HG03432 (cell line): Measurements from ENCODE around the gene DHX58.

ENCODE experiments used
- ATAC-seq: cut with Tn5 transposase; IDR thresholded peaks from one replicate; pipeline ENCODE4 v1.9.1; 2021; ENCODE audit warnings: mild to moderate bottlenecking, moderate library complexity; ENCODE audit not compliant: unreplicated experiment

Gene DHX58

GRCh38 chr17:42130310-42130936, 17.9 kb upstream of the DHX58 start:
- no peak for ATAC-seq

DNA sequence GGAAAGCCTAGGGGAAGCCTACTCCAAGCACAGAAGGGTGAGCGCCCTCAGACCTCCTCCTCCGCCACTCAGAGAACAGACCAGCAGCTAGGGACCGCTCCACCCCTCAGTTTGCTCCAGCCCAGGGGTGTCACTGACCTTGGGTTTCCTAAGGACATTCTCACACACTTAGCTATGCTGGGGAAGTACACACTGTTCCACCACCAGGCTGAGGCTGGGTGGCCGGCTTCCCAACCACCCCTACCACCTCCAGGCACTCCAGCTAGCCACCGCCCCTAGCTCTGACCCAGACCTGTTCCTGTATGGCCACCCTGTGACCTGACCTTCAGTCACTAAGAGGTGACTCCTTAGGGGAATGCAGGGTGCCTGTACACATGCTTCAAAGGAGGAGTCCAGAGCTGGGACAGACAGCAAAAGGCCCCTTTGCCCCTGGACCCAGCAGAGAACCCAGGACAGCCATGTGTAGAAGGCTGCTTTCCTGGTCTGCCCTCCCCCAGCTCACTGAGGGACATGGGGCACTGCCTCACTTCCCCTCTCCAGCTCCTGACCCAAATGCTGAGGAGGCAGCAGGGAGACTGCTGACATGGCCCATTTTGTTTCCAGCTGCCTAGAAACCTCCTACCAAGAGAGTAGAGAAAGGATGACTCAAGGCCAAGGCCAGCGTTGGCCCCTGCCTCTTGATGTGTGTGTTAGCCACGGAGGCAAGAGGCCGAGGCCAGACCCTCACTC, 16.8 kb upstream of the DHX58 start:
- ATAC-seq: no peak

DNA sequence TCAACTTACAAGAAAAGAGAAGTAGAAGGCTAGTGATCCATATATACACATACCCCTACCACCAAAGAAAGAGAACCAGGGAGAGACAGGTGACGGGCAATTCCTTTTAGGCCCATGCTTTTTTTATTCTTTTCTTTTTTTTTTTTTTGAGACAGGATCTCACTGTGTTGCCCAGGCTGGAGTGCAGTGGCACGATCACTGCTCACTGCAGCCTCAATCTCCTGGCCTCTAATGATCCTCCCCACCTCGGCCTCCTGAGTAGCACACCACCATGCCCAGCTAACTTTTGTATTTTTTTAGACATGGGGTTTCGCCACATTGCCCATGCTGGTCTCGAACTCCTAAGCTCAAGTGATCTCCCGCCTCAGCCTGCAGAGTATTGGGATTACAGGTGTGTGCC, 14.9 kb upstream of the DHX58 start:
- ATAC-seq: no peak

DNA sequence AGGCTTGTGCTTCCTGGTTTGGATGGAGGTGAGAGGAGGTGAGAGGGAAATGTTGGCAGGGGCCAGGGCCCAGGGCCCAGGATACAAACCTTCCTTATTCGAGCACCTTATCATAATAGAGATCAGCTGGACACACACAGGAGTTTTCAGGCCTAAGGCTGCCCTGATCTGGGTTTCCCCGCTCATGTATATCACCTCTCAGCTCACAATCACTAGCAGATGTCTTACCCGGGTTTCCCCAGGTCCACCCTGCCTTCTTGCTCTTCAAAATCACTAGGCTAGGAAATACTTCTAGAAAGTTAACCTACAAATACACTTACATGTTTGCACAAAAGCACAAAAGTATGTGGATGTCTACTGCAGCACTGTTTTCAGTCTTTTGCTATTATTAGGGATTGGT, 14.3 kb upstream of the DHX58 start:
- ATAC-seq: no peak

- no peak for ATAC-seq
Measured at GRCh38 chr17:42125565-42125964, 13.1 kb upstream of the DHX58 start.

DNA sequence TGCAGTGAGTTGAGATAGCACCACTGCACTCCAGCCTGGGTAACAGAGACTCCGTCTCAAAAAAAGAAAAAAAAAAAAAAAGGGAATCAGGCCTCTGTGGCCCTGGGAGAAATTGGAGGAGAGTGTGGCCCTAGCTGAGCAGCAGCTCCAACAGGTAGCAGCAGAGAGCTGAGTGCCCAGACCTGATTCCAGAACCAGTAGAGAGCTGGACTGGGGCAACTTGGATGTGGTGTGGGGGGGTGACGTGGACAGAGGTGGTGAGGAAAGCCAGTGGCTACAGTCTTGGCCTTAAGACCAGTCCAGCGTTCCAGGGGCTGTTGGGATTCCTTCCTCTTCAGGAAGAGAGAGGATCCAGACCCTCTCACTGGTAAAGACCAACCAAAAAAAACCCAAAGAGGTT, 11.7 kb upstream of the DHX58 start:
- no peak for ATAC-seq

DNA sequence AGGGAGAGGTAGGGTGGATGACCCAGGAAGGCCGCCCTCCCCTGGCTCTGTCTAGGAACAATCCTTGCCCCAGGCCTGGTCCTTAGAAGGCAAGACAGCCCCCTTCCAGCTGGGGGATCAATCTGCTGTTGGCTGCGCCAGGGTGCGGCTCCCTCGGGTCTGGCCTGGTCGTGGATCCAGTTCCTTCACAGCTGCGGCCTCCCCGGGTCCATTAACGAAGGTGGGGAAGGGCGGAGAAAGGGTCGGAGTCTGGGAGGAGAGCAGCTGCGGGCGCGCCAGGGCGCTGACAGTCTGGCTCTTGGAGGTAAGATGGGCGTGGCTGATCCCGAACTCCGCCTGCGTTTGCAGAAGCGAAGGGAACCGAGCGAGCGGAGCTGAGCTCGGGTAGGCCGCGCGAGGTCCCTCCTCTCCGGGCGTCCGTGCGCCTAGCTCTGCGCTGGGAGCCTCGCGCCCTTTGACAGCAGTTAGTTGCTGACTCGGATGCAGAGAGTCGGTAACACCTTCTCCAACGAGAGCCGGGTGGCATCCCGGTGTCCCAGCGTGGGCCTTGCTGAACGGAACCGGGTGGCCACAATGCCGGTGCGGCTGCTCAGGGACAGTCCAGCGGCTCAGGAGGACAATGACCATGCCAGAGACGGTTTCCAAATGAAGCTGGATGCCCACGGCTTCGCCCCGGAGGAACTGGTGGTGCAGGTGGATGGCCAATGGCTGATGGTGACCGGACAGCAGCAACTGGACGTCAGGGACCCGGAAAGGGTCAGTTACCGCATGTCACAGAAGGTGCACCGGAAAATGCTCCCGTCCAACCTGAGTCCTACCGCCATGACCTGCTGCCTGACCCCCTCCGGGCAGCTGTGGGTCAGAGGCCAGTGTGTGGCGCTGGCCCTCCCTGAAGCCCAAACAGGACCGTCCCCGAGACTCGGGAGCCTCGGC, 10.1 kb upstream of the DHX58 start, which contains the start of gene HSPB9:
HSPB9 (plus strand) TSS at position 434 of the 933 bp plus-strand sequence; CDS start at position 481, 47 bp downstream.
- ATAC-seq: no peak

GRCh38 chr17:42120770-42121769, 8.6 kb upstream of the DHX58 start, which contains the start of gene KAT2A:
Gene KAT2A (minus strand): TSS chr17:42121367. CDS start chr17:42121304, 63 bp downstream.
- peak; percentile 77 for ATAC-seq

GRCh38 chr17:42120161-42120769, 7.8 kb upstream of the DHX58 start:
- ATAC-seq: no peak

GRCh38 chr17:42119301-42119700, 6.8 kb upstream of the DHX58 start:
- no peak for ATAC-seq

GRCh38 chr17:42118545-42118944, 6.0 kb upstream of the DHX58 start:
- ATAC-seq: no peak

DNA sequence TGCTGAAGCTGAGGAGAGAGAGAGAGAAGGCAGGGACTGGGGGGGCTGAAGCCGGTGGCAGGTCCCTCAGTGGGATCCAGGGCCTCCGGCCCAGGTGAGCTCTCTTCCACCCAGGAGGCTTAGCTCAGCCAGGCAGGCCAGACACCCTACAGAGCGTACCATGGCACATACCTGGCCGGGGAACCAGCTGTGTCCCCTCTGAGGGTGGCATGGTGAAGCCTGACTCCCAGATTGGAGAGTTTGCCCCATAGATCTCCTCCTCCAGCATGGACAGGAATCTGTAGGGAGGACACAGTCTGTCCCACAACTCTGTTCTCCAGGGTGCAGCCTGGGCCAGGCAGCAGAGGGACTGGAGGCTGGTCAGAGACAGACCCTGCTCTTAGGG, 5.6 kb upstream of the DHX58 start:
- ATAC-seq: no peak

GRCh38 chr17:42117397-42118125, 5.0 kb upstream of the DHX58 start:
- ATAC-seq: no peak

GRCh38 chr17:42116705-42117396, 4.3 kb upstream of the DHX58 start:
- no peak for ATAC-seq

DNA sequence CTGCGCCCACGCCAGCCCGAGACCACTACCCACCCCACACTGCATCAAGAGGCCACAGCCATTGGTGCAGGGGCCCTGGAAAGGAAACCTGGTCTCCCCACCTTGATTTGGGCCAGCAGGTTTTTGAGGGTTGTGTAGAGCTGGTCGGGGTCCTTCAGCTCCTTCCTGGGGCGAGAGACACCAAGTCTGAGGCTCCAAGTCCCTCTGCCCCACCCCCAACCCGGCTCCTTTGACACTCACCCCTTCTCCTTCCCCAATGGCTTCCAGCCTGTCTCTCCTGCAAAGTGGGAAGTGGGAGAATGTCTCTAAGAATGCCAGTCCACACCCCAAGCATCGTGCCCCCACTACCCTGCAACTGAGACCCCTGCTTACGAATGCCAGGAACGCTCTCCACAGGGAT, 1.6 kb upstream of the DHX58 start:
- ATAC-seq: no peak

DNA sequence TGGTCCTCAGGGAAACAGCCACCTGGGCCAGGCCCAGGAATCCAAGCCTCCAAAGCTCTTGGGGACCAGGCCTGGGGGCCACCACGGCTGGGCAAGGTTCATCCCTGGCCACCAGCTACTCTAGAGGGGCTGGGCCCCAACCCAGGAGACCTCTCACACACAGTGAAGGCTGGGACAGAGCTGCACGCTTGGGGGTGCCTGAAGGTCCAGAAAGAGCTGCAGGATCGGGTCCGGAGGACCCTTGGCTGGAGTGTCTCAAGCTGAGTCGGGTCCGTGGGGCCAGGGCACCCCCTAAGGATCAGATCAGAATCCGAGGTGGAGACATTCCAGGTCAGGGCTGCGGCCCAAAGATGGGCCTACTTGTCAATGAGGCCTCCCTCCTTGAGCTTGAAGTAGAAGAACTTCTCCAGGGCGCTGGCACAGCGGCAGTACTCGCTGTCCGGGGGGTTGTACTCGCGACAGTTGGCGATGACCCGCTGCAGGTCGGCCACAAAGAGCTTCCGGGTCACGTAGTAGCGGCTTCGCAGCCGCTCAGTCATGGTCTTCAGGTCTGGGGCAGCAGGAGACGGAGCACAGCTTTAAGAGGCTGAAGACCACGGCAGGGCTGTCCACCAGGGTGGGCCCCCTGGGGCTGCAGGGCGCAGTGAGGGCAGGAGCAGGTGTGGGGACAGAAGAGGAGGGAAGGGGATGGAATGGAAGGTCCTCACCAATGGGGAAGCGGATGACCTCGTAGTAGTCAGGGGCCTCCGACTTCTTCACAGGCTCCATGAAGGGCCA, 967 bp upstream of the DHX58 start:
- no peak for ATAC-seq

DNA sequence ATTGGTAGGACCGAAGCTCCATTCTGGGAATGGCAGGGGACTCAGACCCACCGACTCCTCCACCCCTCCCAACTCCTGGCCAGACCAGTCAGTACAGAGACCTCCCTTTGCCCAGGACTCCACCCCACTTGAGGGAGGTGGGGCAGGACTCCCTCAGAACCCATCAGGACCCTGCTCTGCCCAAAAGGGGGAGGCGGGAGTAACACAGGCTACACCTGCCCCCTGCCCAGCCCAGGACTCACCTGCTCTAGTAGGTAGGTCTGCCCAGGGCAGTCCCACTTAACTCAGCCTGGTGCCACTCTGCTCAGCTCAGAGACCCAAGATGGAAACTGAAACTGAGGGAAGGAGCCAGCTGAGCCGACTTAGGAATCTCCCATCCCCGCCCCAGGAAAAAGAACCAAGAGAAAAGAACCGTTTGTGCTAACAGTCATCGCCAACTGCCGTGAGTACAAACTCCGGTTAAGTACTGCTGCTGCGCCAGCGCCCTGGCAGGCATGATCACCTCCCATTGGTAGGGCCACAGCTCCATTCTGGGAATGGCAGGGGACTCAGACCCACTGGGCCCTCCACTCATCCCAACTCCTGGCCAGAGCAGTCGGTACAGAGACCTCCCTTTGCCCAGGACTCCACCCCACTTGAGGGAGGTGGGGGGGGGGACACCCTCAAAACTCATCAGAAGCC, 503 bp downstream of the DHX58 start:
- ATAC-seq: peak; percentile 13
